ENCODE data around the gene IL1RAP.

IL1RAP gene

DNA sequence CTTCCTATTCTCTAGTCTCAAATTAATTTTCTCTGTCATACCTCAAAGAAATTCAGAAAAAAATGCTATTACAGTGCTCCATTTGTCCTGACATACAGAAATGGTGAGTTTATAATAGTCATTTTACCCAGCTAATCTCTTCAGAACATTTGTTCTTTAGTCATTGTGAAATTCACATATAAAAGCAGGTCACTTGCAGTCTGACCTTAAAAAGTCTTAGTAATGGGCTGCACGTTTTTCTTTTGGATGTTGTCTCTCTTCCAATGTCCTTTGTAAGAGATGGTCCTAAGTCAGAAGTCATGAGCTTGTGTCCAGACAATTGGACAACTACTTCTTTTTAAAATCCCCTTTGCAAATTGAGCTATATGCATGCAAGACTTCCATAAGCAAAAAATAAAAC, 17.0 kb upstream of the IL1RAP start:
- TF ChIP-seq CTCF (IDR thresholded peaks at IDR 0.05) (no peak), ZFX (IDR thresholded peaks at IDR 0.05; ENCODE audit: borderline replicate concordance) (no peak)
- no peak overlapping the region for H3K27ac ChIP-seq

GRCh38 chr3:190497811-190498210, 16.1 kb upstream of the IL1RAP start:
- TF ChIP-seq ZFX (IDR thresholded peaks at IDR 0.05; ENCODE audit: borderline replicate concordance) (no peak), CTCF (IDR thresholded peaks at IDR 0.05) (no peak)
- no peak overlapping the region for H3K27ac ChIP-seq

- no peak for TF ChIP-seq CTCF (IDR thresholded peaks at IDR 0.05)
- H3K27ac ChIP-seq: no peak overlapping the region
Observed at GRCh38 chr3:190498293-190498692, 15.6 kb upstream of the IL1RAP start.

GRCh38 chr3:190499122-190499521, 14.8 kb upstream of the IL1RAP start:
- TF ChIP-seq ZFX (IDR thresholded peaks at IDR 0.05; ENCODE audit: borderline replicate concordance) (no peak), CTCF (IDR thresholded peaks at IDR 0.05) (no peak)
- no peak overlapping the region for H3K27ac ChIP-seq

DNA sequence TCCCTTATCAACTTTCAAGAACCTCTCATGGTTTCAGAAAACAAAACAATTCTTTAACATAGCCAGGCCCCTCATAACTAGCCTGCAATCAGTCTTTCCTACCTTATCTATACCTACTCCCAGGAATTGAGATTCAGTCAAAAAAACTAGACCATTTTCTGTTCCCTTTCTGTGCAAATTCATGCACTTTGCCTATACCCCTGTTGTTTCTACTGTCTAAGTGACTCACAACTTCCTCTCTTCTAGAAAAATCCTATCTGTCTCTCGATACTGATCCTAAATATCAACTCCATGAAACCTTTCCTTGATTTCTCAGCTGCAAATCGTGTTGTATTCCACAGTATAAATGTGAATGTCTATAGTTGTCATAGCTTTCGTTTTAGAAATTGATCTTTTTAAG, 10.9 kb upstream of the IL1RAP start:
- TF ChIP-seq CTCF (IDR thresholded peaks at IDR 0.05) (no peak), ZFX (IDR thresholded peaks at IDR 0.05; ENCODE audit: borderline replicate concordance) (no peak)
- H3K27ac ChIP-seq: no peak overlapping the region

- no peak overlapping the region for H3K27ac ChIP-seq
- TF ChIP-seq CTCF (IDR thresholded peaks at IDR 0.05) (peak; percentile 37), ZFX (IDR thresholded peaks at IDR 0.05; ENCODE audit: borderline replicate concordance) (no peak)
Observed at GRCh38 chr3:190504354-190505125, 9.3 kb upstream of the IL1RAP start.

DNA sequence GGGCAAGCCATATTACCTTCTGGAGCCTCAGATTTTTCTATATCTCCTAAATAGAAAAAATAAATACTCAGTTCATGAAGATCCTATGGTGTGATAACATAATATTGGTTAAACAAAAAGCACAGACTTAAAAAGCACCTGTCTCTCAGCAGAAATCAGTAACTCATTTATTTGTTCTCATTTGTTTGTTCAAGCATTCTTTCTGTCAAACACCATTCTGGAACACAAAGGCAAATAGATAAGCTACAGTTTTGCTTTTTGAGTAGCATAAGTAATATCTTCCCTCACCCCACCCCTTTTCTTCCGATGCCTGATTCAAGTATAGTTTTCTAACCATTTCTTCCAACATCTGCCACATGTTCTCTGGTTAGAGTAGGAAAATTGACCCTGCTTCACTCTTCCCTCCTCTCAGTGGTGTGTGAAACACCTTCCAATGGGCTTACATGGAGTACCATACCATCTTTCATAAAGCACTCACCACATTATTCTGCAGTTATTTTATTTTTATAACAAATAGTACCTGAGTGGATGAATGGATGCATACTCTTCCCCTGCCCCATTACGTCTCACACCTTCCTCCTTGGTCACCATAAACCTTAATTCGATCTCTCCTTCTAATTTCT, 8.4 kb upstream of the IL1RAP start:
- no peak for TF ChIP-seq ZFX (IDR thresholded peaks at IDR 0.05; ENCODE audit: borderline replicate concordance)
- TF ChIP-seq CTCF (IDR thresholded peaks at IDR 0.05): no peak
- no peak overlapping the region for H3K27ac ChIP-seq
